Naive thymus-derived CD4-positive, alpha-beta T cell (primary cell): ENCODE data around the gene MAMDC2. TPM values are rescaled to one million over a fixed set of nuclear protein-coding genes. Genes with fewer than 3 reads are reported as not detected.

Experiments used
- ATAC-seq: fragments of 150-1000 bp; cut with Tn5 transposase; 2 replicates; pipeline ENCODE4 v1.10.0; 2021; ENCODE audit warnings: mild to moderate bottlenecking, moderate library complexity
- CTCF ChIA-PET: fragments of 350-600 bp; sonication (Branson Sonifier 250); formaldehyde crosslinking; loops from one replicate; lab custom pipeline; 2021; ENCODE audit warnings: antibody characterized with exemption; lab: Charles Lee
- POLR2A ChIA-PET: fragments of 350-600 bp; sonication (Branson Sonifier 250); formaldehyde crosslinking; loops from one replicate; lab custom pipeline; 2021; ENCODE audit warnings: antibody characterized with exemption, inconsistent platforms; lab: Charles Lee
- DNase-seq, 9 donors: peaks; one replicate each; pipeline versions ENCODE4 v3.0.0 to v3.0.0-alpha.2; 2020 to 2022; ENCODE audit warnings: mixed read lengths in 1 of 9
- H3K27ac ChIP-seq: one replicate; pipeline ENCODE4 v1.7.0; 2013; ENCODE audit warnings: mild to moderate bottlenecking, low read depth, low read length, moderate library complexity
- H3K27me3 ChIP-seq, 2 donors: one replicate each; pipeline ENCODE4 v1.7.0; 2013; ENCODE audit warnings: low read length in 2 of 2, mild to moderate bottlenecking in 2 of 2, moderate library complexity in 2 of 2; ENCODE audit not compliant: control insufficient read depth in 2 of 2, insufficient read depth in 2 of 2
- H3K36me3 ChIP-seq, 3 experiments: 1 replicate in 2 of 3; 2 replicates in 1 of 3; pipeline ENCODE4 v1.7.0; 2013; ENCODE audit warnings: low read length in 3 of 3, mild to moderate bottlenecking in 3 of 3, moderate library complexity in 1 of 3; ENCODE audit not compliant: insufficient read depth in 3 of 3, control insufficient read depth in 2 of 3
- H3K4me1 ChIP-seq, 2 donors: one replicate each; pipeline ENCODE4 v1.7.0; 2013; ENCODE audit warnings: low read length in 2 of 2, mild to moderate bottlenecking in 2 of 2, moderate library complexity in 1 of 2; ENCODE audit not compliant: control insufficient read depth in 2 of 2, insufficient read depth in 2 of 2
- H3K4me3 ChIP-seq: 2 replicates; pipeline ENCODE4 v1.7.0; 2013; ENCODE audit warnings: mild to moderate bottlenecking, low read length
- H3K9me3 ChIP-seq, 3 experiments: 1 replicate in 2 of 3; 2 replicates in 1 of 3; pipeline ENCODE4 v1.7.0; 2013; ENCODE audit warnings: low read length in 3 of 3; ENCODE audit not compliant: control insufficient read depth in 2 of 3
- H3K27ac Mint-ChIP-seq, 9 donors: one replicate each; pipeline ENCODE4 v1.8.0; 2020 to 2022; ENCODE audit warnings: mixed read lengths in 9 of 9, mild to moderate bottlenecking in 8 of 9, moderate library complexity in 5 of 9, inconsistent platforms in 2 of 9
- H3K27me3 Mint-ChIP-seq, 5 donors: one replicate each; pipeline ENCODE4 v1.8.0; 2021 to 2022; ENCODE audit warnings: mixed read lengths in 5 of 5, mild to moderate bottlenecking in 1 of 5
- H3K36me3 Mint-ChIP-seq, 5 donors: one replicate each; pipeline ENCODE4 v1.8.0; 2020 to 2022; ENCODE audit warnings: mixed read lengths in 5 of 5, mild to moderate bottlenecking in 3 of 5, inconsistent platforms in 1 of 5
- H3K4me1 Mint-ChIP-seq, 7 donors: one replicate each; pipeline ENCODE4 v1.8.0; 2020 to 2022; ENCODE audit warnings: mixed read lengths in 7 of 7, mild to moderate bottlenecking in 3 of 7, inconsistent platforms in 1 of 7
- H3K4me3 Mint-ChIP-seq, 10 donors: one replicate each; pipeline ENCODE4 v1.8.0; 2020 to 2022; ENCODE audit warnings: mild to moderate bottlenecking in 10 of 10, mixed read lengths in 10 of 10, moderate library complexity in 6 of 10, inconsistent platforms in 2 of 10
- H3K9me3 Mint-ChIP-seq, 11 donors: one replicate each; pipeline ENCODE4 v1.8.0; 2020 to 2022; ENCODE audit warnings: mixed read lengths in 11 of 11, mild to moderate bottlenecking in 4 of 11, inconsistent platforms in 1 of 11, moderate library complexity in 1 of 11
- intact Hi-C, 2 donors: fragments of 100-400 bp; cut with micrococcal nuclease; formaldehyde crosslinking; loops; one replicate each; pipeline ENCODE4 v1.15.1; 2023
- polyA plus RNA-seq, 2 donors: library from polyadenylated mRNA; unstranded; fragments of 300-500 nt; fragmentation: Illumina TruSeq; gene quantifications; one replicate each; pipeline ENCODE4 v1.2.3, GENCODE V29; 2021
- total RNA-seq, 6 experiments: library from RNA in 5 of 6; stranded (reverse) in 5 of 6; gene quantifications; 1 replicate in 5 of 6; 2 replicates in 1 of 6; pipeline ENCODE4 v1.2.3 and lab custom pipeline; 2021 to 2026

Gene MAMDC2
- total and polyA plus RNA-seq, 7 experiments from 2014 or later: 0.61 TPM; not detected in 6

- intact Hi-C loops: no loop called here
- no peak for ATAC-seq
- Histone ChIP-seq H3K9me3 (no peaks in the 10 kb centered on the region), H3K36me3 (no peaks in the 10 kb centered on the region), H3K4me1 (no peaks in the 10 kb centered on the region), H3K4me3 (no peak overlapping the region), H3K27ac (no peak overlapping the region), H3K27me3 (no peaks in the 10 kb centered on the region)
- ChIA-PET POLR2A (no interaction called here), CTCF (no interaction called here)
- no peak overlapping the region for H3K4me3 Mint-ChIP-seq
- no peak for DNase-seq
- peaks cover 8 to 13% (median 12%) of the 10 kb centered on the region in 5 donors for H3K27me3 Mint-ChIP-seq
- no peaks in the 10 kb centered on the region for H3K4me1 Mint-ChIP-seq
- no peak overlapping the region for H3K27ac Mint-ChIP-seq
- H3K9me3 Mint-ChIP-seq: peaks cover 0 to 3% (median 0%) of the 10 kb centered on the region in 11 donors
- no peaks in the 10 kb centered on the region for H3K36me3 Mint-ChIP-seq
Observed at GRCh38 chr9:70121818-70122436, 78.3 kb downstream of the MAMDC2 start.

- Histone ChIP-seq H3K27me3 (no peaks in the 10 kb centered on the region), H3K36me3 (no peaks in the 10 kb centered on the region), H3K4me1 (no peaks in the 10 kb centered on the region), H3K27ac (no peak overlapping the region), H3K9me3 (no peaks in the 10 kb centered on the region), H3K4me3 (no peak overlapping the region)
- DNase-seq (no peak), ATAC-seq (no peak)
- ChIA-PET CTCF (no interaction called here), POLR2A (no interaction called here)
- Mint-ChIP-seq H3K27ac (no peak overlapping the region), H3K9me3 (no peaks in the 10 kb centered on the region), H3K4me3 (no peak overlapping the region), H3K4me1 (no peaks in the 10 kb centered on the region), H3K36me3 (no peaks in the 10 kb centered on the region), H3K27me3 (peaks cover 0 to 9% (median 4%) of the 10 kb centered on the region in 5 donors)
- intact Hi-C loops: no loop called here
Observed at GRCh38 chr9:70123695-70124094, 80.0 kb downstream of the MAMDC2 start.

- Mint-ChIP-seq H3K4me1 (no peaks in the 10 kb centered on the region), H3K27me3 (peaks cover 0 to 9% (median 0%) of the 10 kb centered on the region in 5 donors), H3K36me3 (no peaks in the 10 kb centered on the region), H3K4me3 (no peak overlapping the region), H3K9me3 (no peaks in the 10 kb centered on the region), H3K27ac (no peak overlapping the region)
- ChIA-PET POLR2A (no interaction called here), CTCF (no interaction called here)
- Histone ChIP-seq H3K4me3 (no peak overlapping the region), H3K27me3 (no peaks in the 10 kb centered on the region), H3K36me3 (no peaks in the 10 kb centered on the region), H3K4me1 (no peaks in the 10 kb centered on the region), H3K27ac (no peak overlapping the region), H3K9me3 (no peaks in the 10 kb centered on the region)
- intact Hi-C loops: no loop called here
- DNase-seq: no peak
- ATAC-seq: no peak
Observed at GRCh38 chr9:70125621-70126263, 82.1 kb downstream of the MAMDC2 start.

GRCh38 chr9:70127036-70127435 is 83.4 kb downstream of the MAMDC2 start:
- Mint-ChIP-seq H3K27me3 (peaks cover 0 to 9% (median 0%) of the 10 kb centered on the region in 5 donors), H3K4me3 (no peak overlapping the region), H3K9me3 (no peaks in the 10 kb centered on the region), H3K27ac (no peak overlapping the region), H3K4me1 (no peaks in the 10 kb centered on the region), H3K36me3 (no peaks in the 10 kb centered on the region)
- POLR2A ChIA-PET: no interaction called here
- ATAC-seq (no peak), DNase-seq (no peak)
- H3K4me3 ChIP-seq: no peak overlapping the region
- no peaks in the 10 kb centered on the region for H3K9me3 ChIP-seq
- CTCF ChIA-PET: no interaction called here
- H3K27me3 ChIP-seq: no peaks in the 10 kb centered on the region
- intact Hi-C loops: no loop called here
- H3K4me1 ChIP-seq: no peaks in the 10 kb centered on the region
- no peaks in the 10 kb centered on the region for H3K36me3 ChIP-seq
- H3K27ac ChIP-seq: no peak overlapping the region

GRCh38 chr9:70127540-70128416 is 84.1 kb downstream of the MAMDC2 start:
- CTCF ChIA-PET: no interaction called here

GRCh38 chr9:70130266-70130665 is 86.6 kb downstream of the MAMDC2 start:
- no peaks in the 10 kb centered on the region for H3K27me3 ChIP-seq
- H3K4me1 ChIP-seq: no peaks in the 10 kb centered on the region
- intact Hi-C loops: no loop called here

More at GRCh38 chr9:70127540-70128416, 84.1 kb downstream of the MAMDC2 start:
- H3K27ac Mint-ChIP-seq: no peak overlapping the region
- no peak for ATAC-seq
- H3K27me3 Mint-ChIP-seq: peaks cover 0 to 9% (median 0%) of the 10 kb centered on the region in 5 donors
- POLR2A ChIA-PET: no interaction called here
- H3K36me3 Mint-ChIP-seq: no peaks in the 10 kb centered on the region
- H3K27ac ChIP-seq: no peak overlapping the region
- H3K36me3 ChIP-seq: no peaks in the 10 kb centered on the region
- DNase-seq: no peak
- intact Hi-C loops: no loop called here
- H3K4me1 Mint-ChIP-seq: no peaks in the 10 kb centered on the region
- no peaks in the 10 kb centered on the region for H3K4me1 ChIP-seq
- no peaks in the 10 kb centered on the region for H3K9me3 Mint-ChIP-seq
- H3K4me3 ChIP-seq: no peak overlapping the region
- no peaks in the 10 kb centered on the region for H3K27me3 ChIP-seq
- no peak overlapping the region for H3K4me3 Mint-ChIP-seq
- H3K9me3 ChIP-seq: no peaks in the 10 kb centered on the region

More at GRCh38 chr9:70130266-70130665, 86.6 kb downstream of the MAMDC2 start:
- Histone ChIP-seq H3K27ac (no peak overlapping the region), H3K9me3 (no peaks in the 10 kb centered on the region), H3K36me3 (no peaks in the 10 kb centered on the region), H3K4me3 (no peak overlapping the region)
- no peak for ATAC-seq
- Mint-ChIP-seq H3K4me1 (no peaks in the 10 kb centered on the region), H3K9me3 (no peaks in the 10 kb centered on the region), H3K27me3 (peaks cover 0 to 9% (median 0%) of the 10 kb centered on the region in 5 donors), H3K36me3 (no peaks in the 10 kb centered on the region), H3K27ac (no peak overlapping the region), H3K4me3 (no peak overlapping the region)
- DNase-seq: no peak
- CTCF ChIA-PET: no interaction called here
- POLR2A ChIA-PET: no interaction called here
